Neural cell (in vitro differentiated cells): ENCODE results near the gene SMARCA4.
"Not testable (repeated sequence)": the region's sequence is repeated elsewhere in the genome, so short reads cannot be mapped to it uniquely, and the experiment has no call there.

ENCODE experiments used
- CTCF ChIP-seq: fragments of 450-650 bp; IDR thresholded peaks from 2 replicates; pipeline ENCODE4 v1.5.1; 2014; ENCODE audit warnings: antibody characterized with exemption, mild to moderate bottlenecking, moderate library complexity; ENCODE audit not compliant: poor library complexity, severe bottlenecking
- EZH2 ChIP-seq: fragments of 200-600, 300-800 bp; shearing (Covaris generic), sonication (generic); IDR thresholded peaks from 2 replicates; pipeline ENCODE4 v1.6.1; 2014; ENCODE audit warnings: antibody characterized with exemption, low read length, borderline replicate concordance, mild to moderate bottlenecking; ENCODE audit not compliant: insufficient read depth, poor library complexity, severe bottlenecking
- MXI1 ChIP-seq: fragments of 450-650 bp; conservative IDR thresholded peaks from 2 replicates; pipeline ENCODE4 v1.6.1; 2014; ENCODE audit warnings: antibody characterized with exemption, mild to moderate bottlenecking; ENCODE audit not compliant: poor library complexity, severe bottlenecking
- POLR2AphosphoS5 ChIP-seq: IDR thresholded peaks from 2 replicates; pipeline ENCODE4 v1.6.1; 2012
- RAD21 ChIP-seq: fragments of 450-650 bp; conservative IDR thresholded peaks from 2 replicates; pipeline ENCODE4 v1.6.1; 2014; ENCODE audit warnings: antibody characterized with exemption, mild to moderate bottlenecking, moderate library complexity
- REST ChIP-seq: IDR thresholded peaks from 2 replicates; pipeline ENCODE4 v1.6.1; 2012; ENCODE audit warnings: borderline replicate concordance

GRCh38 chr19:10992174-10992573, 31.3 kb downstream of the SMARCA4 start:
- TF ChIP-seq CTCF, POLR2AphosphoS5, MXI1, EZH2, RAD21, REST: not testable (repeated sequence)
